Spleen (tissue), 3 donors: ENCODE data around the gene KMT2E.

Experiments
- POLR2A ChIP-seq, 3 donors: fragments of 450-650 bp; IDR thresholded peaks; one replicate each; pipeline ENCODE4 v1.5.1; 2017; ENCODE audit warnings: antibody characterized with exemption in 3 of 3, mild to moderate bottlenecking in 1 of 3
- POLR2AphosphoS5 ChIP-seq, 3 donors: sonication (generic); formaldehyde crosslinking; IDR thresholded peaks; one replicate each; pipeline ENCODE4 v1.5.1; 2017; ENCODE audit warnings: antibody characterized with exemption in 3 of 3

DNA sequence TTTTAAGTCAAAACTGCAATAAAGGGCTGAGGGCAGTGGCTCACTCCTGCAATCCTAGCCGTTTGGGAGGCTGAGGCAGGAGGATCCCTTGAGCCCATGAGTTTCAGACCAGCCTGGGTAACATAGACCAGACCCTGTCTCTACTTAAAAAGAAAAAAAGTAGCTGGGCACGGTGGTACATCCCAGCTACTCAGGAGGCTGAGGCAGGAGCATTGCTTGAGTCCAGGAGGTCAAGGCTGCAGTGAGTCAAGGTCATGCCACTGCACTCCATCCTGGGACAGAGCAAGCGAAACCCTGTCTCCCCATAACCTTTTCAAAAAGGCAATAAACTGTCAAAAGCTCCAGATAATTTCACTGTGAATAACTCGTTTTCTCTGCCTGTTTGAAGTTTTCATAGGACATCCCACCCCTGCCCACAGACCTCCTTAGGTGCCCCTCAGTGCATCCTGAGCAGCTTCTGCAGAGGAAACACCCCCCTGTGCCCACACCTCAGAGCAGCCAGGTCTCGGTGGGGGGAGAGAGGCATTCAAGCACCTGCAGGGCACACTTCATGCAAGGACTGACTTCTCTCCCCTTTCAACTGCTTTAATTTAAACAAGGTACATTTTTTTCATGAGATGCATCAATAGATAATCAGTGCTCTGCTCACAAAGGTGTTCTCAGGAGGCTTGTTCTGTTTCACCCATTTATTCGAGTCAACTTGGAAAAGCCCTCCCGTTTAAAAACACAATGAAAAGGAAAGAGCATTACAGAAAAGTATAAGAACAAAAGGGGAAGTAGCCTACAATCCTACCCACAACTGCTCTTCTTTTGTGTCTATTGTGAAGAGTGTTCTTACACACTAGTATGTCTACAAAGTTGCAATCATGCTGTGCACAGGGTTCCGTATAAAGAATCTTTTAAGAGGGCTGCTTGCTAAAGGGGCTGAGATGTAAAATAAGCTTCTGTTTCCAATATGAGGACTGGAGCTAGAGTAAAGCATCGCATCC is 104.9 kb downstream of the KMT2E start:
- TF ChIP-seq POLR2A (IDR thresholded peaks at IDR 0.05) (no peak), POLR2AphosphoS5 (IDR thresholded peaks at IDR 0.05) (no peak)
